ENCODE results near the gene CD74.

GRCh38 chr5:150429410-150429873 is 16.7 kb upstream of the CD74 start:
- TF ChIP-seq CTCF (IDR thresholded peaks at IDR 0.05) = no peak
- no peak for TF ChIP-seq POLR2A (IDR thresholded peaks at IDR 0.05)

Data from uterus (tissue), 2 donors.